Measurements from ENCODE around the gene SSUH2. TPM values are rescaled to one million over a fixed set of nuclear protein-coding genes. Genes with fewer than 3 reads are reported as not detected.
"Not testable (repeated sequence)": the region's sequence is repeated elsewhere in the genome, so short reads cannot be mapped to it uniquely, and the experiment has no call there.

The SSUH2 gene, protein sequence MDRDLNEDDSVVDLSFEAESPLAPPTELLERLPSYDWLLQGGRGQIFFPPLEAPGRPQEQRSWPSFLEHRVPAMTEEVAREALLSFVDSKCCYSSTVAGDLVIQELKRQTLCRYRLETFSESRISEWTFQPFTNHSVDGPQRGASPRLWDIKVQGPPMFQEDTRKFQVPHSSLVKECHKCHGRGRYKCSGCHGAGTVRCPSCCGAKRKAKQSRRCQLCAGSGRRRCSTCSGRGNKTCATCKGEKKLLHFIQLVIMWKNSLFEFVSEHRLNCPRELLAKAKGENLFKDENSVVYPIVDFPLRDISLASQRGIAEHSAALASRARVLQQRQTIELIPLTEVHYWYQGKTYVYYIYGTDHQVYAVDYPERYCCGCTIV
- polyA plus RNA-seq (ENCODE audit: insufficient read length in 3 of 3) = 1 to 10 TPM; 3.7 to 5.0 (median 3.8) TPM

DNA sequence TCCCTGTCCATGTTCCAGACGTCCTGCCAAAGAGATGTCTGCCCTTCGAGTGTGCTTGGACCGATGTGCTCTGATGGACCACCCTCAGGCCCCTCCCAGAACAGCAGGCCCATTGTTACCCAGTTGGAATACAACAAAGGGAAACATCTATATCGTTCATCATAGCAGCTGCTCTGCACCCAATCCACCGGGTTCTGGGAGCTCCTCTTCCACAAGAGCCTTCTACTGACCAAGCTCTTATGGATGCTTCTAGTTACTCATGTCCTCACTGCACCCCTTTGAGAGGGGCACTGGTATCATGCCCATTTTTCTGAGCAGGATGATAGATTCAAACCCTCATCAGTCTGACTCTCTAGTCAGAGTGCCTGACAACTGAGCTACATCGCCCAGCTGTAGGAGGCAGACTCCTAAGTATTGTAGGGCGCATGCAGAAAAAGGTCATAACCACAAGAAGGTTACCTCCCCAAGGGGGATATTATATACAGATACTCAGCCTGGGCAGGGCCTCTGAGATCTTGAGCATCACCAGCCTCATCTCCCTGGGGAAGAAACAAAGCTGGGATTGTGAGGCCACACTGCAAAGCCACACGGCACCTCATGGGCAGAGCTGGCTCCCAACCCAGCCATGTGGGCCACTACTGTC lies at the start of gene SSUH2:
SSUH2 (minus strand) TSS at position 51 of the 643 bp plus-strand sequence; CDS start at position 11, 40 bp downstream.
- DNase-seq (ENCODE audit: low read depth in 3 of 3, low spot score in 2 of 3) = no peak

DNA sequence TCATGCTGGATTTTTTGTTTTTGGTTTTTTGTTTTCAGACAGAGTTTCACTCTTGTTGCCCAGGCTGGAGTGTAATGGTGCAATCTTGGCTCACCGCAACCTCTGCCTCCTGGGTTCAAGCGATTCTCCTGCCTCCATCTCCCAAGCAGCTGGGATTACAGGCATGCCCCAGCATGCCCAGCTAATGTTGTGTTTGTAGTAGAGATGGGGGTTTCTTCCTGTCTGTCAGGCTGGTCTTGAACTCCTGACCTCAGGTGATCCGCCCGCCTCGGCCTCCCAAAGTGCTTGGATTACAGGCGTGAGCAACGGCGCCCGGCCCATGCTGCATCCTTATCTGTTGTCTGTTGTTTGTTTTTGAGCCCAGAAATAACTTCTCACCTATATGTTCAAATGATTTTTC lies 46.7 kb upstream of the SSUH2 start:
- not testable (repeated sequence) for DNase-seq (ENCODE audit: low read depth in 3 of 3, low spot score in 2 of 3)

DNA sequence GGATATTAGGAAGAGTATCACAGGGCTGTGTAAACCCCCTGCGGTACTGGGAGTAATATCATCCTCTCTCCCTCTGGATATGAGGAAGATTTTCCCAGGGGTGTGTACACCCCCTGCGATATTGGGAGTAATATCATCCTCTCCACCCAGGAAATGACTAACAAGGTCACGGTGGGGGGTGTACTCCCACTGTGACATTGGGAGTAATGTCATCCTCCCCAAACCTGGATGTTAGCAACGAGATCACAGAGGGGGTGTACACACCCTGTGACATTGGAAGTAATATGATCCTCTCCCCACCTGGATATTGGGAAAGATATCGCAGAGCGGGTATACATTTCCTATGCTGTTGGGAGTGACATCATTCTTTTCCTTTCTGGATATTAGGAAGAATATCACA lies 40.4 kb upstream of the SSUH2 start:
- not testable (repeated sequence) for DNase-seq (ENCODE audit: low read depth in 3 of 3, low spot score in 2 of 3)

DNA sequence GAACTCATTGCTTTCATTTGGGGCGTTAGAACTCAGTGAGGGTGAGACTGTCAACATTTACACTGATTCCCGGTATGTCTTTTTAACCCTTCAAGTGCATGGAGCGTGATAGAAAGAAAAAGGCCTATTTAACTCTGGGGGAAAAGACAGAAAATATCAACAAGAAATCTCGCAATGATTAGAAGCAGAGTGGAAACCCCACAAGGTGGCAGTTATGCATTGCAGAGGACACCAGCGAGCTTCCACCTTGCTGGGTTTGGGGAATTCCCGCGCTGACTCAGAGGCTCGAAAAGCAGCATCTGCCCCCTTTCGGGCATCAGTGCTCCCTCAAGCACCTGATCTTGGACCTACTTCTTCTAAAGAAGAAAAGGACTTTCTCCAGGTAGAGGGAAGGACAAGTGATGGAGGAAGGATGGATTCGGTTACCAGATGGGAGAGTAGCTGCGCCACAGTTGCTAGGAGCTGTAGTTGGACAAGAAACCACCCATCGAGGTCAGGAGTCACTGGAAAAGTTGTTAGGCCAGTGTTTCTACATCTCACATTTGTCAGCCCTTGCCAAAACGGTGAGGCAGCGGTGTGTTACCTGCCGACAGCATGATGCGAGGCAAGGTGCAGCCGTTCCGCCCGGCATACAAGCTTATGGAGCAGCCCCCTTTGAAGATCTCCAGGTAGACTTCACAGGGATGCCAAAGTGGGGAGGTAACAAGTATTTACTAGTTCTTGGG lies 38.4 kb upstream of the SSUH2 start:
- not testable (repeated sequence) for DNase-seq (ENCODE audit: low read depth in 3 of 3, low spot score in 2 of 3)

DNA sequence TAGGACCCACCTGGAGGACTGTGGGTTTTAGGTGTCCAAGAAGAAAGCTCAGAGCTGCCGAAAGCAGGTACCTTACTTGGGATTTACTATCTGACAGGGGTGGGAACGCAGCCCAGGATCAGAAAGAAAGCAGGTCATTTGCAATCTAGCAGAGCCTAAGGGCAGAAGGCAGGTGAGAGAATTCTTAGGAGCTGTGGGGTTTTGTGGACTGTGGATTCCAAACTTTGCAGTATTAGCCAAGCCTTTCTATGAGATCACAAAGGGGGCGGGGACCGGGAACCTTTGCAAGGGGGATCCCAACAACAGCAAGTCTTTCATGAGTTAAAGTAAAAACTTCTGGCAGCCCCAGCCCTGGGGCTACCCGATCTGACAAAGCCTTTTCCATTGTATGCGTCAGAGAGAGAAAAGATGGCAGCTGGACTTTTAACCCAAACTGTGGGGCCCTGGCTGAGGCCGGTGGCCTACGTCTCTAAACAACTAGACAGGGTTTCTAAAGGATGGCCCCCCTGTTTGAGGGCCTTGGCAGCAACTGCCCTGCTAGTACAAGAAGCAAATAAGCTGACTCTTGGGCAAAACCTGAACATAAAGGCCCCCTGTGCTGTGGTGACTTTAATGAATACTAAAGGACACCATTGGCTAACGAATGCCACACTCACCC lies 37.4 kb upstream of the SSUH2 start:
- DNase-seq (ENCODE audit: low read depth in 3 of 3, low spot score in 2 of 3) = not testable (repeated sequence)

DNA sequence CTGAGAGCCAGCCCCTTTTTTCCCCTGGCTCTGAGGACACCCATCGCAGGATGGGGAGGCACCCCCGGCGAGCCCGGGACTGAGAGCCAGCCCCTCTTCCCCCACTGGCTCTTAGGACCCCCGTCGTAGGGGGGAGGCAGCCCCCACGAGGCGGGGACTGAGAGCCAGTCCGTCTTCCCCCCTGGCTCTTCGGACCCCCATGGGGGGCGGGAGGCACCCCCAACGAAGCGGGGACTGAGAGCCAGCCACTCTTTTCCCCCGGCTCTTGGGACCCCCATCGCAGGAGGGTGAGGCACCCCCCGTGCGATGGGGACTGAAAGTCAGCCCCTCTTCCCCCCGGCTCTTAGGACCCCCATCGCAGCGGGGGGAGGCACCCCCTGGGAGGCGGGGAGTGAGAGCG lies 36.8 kb upstream of the SSUH2 start:
- DNase-seq (ENCODE audit: low read depth in 3 of 3, low spot score in 2 of 3) = no peak

DNA sequence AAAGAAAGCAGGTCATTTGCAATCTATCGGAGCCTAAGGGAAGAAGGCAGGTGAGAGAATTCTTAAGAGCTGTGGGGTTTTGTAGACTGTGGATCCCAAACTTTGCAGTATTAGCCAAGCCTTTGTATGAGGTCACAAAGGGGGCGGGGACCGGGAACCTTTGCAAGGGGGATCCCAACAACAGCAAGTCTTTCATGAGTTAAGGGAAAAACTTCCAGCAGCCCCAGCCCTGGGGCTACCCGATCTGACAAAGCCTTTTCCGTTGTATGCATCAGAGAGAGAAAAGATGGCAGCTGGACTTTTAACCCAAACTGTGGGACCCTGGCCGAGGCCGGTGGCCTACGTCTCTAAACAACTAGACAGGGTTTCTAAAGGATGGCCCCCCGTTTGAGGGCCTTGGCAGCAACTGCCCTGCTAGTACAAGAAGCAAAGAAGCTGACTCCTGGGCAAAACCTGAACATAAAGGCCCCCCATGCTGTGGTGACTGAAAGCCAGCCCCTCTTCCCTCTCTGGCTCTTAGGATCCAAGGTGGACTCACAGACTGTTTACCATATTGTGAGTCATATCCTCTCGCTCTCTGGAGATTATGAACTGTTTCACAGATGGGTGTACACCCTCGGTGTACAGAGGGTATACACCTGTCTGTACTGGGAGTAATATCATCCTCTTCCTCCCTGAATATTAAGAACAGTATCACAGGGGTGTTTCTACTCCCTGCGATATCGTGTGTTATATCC lies 35.4 kb upstream of the SSUH2 start:
- not testable (repeated sequence) for DNase-seq (ENCODE audit: low read depth in 3 of 3, low spot score in 2 of 3)

DNA sequence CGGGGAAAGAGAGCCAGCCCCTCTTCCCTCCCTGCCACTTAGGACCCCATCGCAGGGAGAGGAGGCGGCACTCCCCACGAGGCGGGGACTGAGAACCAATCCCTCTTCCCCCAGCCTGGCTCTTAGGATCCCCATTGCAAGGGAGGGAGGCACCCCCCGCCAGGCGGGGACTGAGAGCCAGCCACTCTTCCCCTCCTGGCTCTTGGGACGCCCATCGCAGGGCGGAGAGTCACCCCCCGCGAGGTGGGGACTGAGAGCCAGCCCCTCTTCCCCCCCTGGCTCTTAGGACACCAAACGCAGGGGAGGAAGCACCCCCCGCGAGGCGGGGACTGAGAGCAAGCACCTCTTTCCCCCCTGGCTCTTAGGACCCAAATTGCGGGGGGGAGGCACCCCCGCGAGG lies 34.2 kb upstream of the SSUH2 start:
- DNase-seq (ENCODE audit: low read depth in 3 of 3, low spot score in 2 of 3) = no peak

DNA sequence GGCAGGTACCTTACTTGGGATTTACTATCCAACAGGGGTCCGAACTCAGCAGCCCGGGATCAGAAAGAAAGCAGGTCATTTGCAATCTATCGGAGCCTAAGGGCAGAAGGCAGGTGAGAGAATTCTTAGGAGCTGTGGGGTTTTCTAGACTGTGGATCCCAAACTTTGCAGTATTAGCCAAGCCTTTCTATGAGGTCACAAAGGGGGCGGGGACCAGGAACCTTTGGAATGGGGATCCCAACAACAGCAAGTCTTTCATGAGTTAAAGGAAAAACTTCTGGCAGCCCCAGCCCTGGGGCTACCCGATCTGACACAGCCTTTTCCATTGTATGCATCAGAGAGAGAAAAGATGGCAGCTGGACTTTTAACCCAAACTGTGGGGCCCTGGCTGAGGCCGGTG lies 32.7 kb upstream of the SSUH2 start:
- not testable (repeated sequence) for DNase-seq (ENCODE audit: low read depth in 3 of 3, low spot score in 2 of 3)

DNA sequence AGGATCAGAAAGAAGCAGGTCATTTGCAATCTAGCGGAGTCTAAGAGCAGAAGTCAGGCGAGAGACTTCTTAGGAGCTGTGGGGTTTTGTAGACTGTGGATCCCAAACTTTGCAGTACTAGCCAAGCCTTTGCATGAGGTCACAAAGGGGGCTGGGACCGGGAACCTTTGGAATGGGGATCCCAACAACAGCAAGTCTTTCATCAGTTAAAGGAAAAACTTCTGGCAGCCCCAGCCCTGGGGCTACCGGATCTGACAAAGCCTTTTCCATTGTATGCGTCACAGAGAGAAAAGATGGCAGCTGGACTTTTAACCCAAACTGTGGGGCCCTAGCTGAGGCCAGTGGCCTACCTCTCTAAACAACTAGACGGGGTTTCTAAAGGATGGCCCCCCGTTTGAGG lies 31.0 kb upstream of the SSUH2 start:
- DNase-seq (ENCODE audit: low read depth in 3 of 3, low spot score in 2 of 3) = not testable (repeated sequence)

DNA sequence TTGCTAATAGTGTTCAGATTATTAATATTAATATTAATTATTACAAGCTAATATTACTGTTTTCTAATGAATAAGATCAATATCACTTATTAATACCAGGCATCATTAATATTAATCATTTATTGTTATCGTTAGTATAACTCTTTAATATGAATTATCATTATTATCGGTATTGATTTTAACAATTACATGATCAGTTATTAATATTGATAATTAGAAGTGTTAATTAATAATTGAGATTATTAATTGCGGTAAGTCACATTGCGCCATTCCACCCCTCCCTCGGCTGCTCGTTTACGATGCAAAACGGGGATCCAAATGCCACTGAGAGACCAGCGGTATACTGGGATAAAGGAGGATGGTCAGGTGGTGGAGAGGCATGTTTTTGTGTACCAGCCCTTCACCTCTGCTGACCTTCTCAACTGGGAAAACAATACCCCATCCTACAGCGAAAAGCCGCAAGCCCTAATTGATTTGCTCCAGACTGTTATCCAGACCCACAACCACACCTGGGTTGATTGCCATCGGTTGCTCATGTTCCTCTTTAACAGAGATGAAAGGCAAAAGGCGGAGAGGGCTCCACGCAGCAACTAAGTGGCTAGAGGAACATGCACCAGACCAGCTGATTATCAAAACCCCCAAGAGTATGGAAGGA lies 28.6 kb upstream of the SSUH2 start:
- no peak for DNase-seq (ENCODE audit: low read depth in 3 of 3, low spot score in 2 of 3)

DNA sequence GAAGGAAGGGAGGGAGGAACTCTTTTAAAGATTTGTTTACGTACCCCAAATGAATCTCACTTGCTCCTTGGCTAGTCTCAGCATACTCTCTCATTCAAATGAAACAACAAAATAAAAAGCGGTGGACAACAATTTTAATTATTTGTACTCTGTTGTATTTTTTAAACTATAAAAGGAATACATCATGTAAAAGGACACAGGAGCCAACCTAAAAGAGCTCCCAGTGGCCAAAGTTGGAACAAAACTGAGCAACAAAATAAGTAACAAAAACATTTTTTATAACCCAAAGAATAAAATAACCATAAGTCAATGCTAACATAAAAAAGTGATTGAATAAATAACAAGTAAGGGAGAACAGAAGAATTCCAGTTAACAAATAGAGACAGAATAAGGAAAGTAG lies 24.4 kb upstream of the SSUH2 start:
- no peak for DNase-seq (ENCODE audit: low read depth in 3 of 3, low spot score in 2 of 3)

DNA sequence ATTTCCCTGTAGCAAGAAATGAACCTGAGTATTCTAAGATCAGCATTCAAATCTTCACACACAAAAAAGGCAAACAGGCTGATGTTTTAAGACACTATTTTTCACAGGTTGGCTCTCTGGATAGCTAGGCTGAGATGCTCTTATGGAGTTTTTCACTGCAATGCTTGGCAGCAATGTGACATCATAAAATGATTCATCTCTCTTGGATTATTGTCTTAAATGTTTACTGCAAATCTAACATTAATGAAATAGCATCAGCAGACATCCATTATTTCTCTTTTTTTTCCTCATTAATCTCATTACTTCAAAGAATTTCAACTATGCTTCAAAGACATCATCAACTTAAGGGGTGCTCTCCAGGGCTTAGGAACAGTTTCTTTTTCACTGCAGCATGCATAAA lies 23.6 kb upstream of the SSUH2 start:
- no peak for DNase-seq (ENCODE audit: low read depth in 3 of 3, low spot score in 2 of 3)

DNA sequence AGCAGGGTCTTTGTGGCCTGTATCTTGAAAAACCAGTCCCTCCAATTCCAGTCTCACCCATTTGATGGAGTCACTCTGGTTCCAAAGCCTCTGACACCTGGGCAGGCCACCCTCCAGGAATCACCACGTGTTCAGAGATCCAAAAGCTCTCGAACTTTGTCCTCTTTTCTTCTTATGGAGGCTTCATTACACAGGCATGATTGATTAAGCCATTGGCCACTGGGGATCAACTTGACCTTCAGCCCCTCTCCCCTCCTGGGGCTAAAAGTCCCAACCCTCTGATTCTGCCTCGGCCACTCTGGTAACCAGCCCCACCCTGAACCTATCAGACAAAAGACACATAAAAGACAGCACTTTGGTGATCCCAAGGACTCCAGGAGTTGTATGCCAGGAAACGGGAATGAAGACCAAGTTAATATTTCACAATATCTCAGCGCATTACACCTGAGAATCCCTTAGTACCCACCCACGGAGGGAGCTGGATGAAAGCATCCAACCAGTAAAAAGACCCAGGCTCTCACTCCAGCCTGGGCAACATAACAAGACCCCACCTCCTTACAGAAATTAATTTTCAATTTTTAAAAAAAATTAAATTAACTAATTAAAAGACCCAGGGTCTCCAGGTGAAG lies 23.0 kb upstream of the SSUH2 start:
- no peak for DNase-seq (ENCODE audit: low read depth in 3 of 3, low spot score in 2 of 3)

DNA sequence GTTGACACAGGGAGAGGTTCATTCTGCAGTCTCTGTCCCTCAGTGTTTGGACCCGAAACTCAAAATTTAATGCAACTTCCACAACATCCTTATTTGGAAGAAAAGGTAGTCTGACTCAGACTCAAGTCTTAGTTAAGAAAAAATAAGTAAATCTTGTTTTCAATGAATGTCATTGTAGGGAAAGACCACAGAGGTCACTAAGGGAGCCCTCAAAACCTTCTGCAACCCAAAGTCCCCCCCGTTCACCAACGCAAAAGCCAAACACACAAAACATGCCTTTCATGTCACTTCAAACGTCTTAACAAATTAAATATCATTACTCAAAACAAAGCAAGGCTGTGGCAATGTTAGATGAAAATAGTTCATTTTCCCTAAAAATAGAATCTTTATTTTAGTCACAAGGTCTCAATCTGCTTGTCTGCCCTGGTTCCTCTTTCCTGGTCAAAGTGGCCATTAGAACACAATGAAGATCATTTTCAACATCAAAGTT lies 20.9 kb upstream of the SSUH2 start:
- DNase-seq (ENCODE audit: low read depth in 3 of 3, low spot score in 2 of 3) = no peak

DNA sequence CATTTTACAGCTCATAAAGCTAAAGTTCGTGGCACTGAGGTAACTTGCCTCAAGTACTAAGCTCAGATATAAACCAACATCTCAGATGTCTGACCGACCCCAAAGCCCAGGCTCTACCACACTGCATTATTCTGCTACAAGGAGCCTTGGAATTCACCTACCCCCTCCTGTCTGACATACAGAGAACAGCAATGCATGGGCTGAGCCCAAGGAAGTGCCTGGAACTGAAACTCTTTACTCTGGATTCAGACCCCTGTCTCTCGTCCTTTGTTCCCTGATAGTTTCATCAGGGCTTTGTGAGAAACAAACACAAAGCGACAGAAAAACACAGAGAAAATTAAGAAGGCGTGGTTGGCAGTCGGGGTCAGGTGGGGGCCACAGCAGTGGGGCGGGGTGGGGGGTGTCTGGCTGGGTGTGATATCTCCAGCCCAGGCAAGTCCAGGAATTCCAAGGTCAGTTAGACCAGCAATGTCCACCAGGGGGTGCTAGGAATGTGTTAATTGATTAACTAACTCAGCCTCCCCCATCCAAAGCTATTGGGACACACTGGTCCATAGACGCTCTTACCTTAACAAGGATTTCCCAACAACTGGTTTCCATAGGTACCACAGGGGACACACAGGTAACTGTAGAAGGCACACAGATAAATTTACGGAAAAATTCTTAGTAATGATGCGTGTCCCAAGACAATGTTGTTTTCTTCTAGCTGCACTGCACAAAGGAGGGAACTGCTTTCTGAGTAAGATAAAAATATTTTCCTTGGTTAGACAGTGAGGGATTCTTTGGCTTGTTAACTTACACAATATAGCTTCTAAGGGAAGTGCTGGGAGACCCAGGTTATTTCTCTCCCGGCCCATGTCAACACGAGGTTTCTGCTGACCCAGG lies 18.8 kb upstream of the SSUH2 start:
- DNase-seq (ENCODE audit: low read depth in 3 of 3, low spot score in 2 of 3) = no peak

DNA sequence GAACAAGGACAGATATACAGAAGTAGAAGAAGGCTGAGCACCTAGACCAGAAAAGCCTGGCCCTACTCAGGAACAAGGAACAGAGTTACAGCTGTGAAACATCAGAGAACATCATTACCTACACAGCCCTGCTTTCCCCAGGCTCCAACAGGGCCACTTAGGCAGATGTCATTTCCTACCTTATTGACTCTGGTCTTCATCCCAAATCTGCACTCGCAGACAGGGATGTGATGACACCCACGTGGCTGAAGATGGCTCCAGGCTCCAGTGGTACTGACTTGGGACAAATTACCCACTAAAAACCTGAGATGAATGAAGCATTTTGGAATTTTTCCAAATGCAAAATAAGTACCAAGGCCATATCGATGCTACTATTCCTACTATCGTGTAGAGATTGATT lies 18.0 kb upstream of the SSUH2 start:
- DNase-seq (ENCODE audit: low read depth in 3 of 3, low spot score in 2 of 3) = no peak

Measured in right renal cortex interstitium (tissue), 3 donors.